Loucy (cell line): ENCODE results near the gene SIGLEC10.

Experiments used
- H2AFZ ChIP-seq: fragments of 200-600 bp; sonication (generic); 2 replicates; pipeline ENCODE4 v1.6.0; 2016; ENCODE audit warnings: antibody characterized with exemption, mild to moderate bottlenecking, low read length, moderate library complexity
- H3F3A ChIP-seq: fragments of 200-600 bp; 2 replicates; pipeline ENCODE4 v1.6.0; 2016; ENCODE audit warnings: antibody characterized with exemption, low read depth, mild to moderate bottlenecking
- H3K27me3 ChIP-seq: fragments of 200-600 bp; sonication (generic); 2 replicates; pipeline ENCODE4 v1.6.1; 2014; ENCODE audit warnings: low read length, mild to moderate bottlenecking; ENCODE audit not compliant: insufficient read depth, poor library complexity, severe bottlenecking
- H3K36me3 ChIP-seq: fragments of 200-600 bp; sonication (generic); 2 replicates; pipeline ENCODE4 v1.6.1; 2016; ENCODE audit warnings: low read length; ENCODE audit not compliant: insufficient read depth
- H3K4me1 ChIP-seq: fragments of 200-600 bp; sonication (generic); 2 replicates; pipeline ENCODE4 v1.5.1; 2014; ENCODE audit warnings: low read length, mild to moderate bottlenecking; ENCODE audit not compliant: insufficient read depth, poor library complexity, severe bottlenecking
- H3K4me2 ChIP-seq: fragments of 200-600 bp; sonication (generic); 2 replicates; pipeline ENCODE4 v1.6.0; 2014; ENCODE audit warnings: antibody characterized with exemption, low read length, low read depth, mild to moderate bottlenecking; ENCODE audit not compliant: poor library complexity, severe bottlenecking
- H3K4me3 ChIP-seq: fragments of 200-600 bp; sonication (generic); 2 replicates; pipeline ENCODE4 v1.5.1; 2014; ENCODE audit warnings: low read length, mild to moderate bottlenecking, mixed read lengths; ENCODE audit not compliant: poor library complexity, severe bottlenecking
- H3K79me2 ChIP-seq: fragments of 200-600 bp; sonication (generic); 2 replicates; pipeline ENCODE4 v1.6.1; 2014; ENCODE audit warnings: low read length; ENCODE audit not compliant: insufficient read depth
- H3K9ac ChIP-seq: fragments of 200-600 bp; sonication (generic); 2 replicates; pipeline ENCODE4 v1.6.0; 2014; ENCODE audit warnings: mild to moderate bottlenecking, low read depth, low read length, moderate library complexity; ENCODE audit not compliant: poor library complexity, severe bottlenecking
- H3K9me2 ChIP-seq: fragments of 200-600 bp; sonication (generic); replicated peaks from 2 replicates; pipeline ENCODE4 v1.6.1; 2016; ENCODE audit warnings: low read depth, low read length, mixed read lengths
- H3K9me3 ChIP-seq: fragments of 200-600 bp; sonication (generic); 2 replicates; pipeline ENCODE4 v1.6.1; 2014; ENCODE audit warnings: mild to moderate bottlenecking, antibody characterized with exemption, low read length, low read depth; ENCODE audit not compliant: insufficient read depth
- H4K20me1 ChIP-seq: fragments of 200-600 bp; sonication (generic); 2 replicates; pipeline ENCODE4 v1.6.0; 2014; ENCODE audit warnings: antibody characterized with exemption, low read length, mild to moderate bottlenecking; ENCODE audit not compliant: insufficient read depth, poor library complexity, severe bottlenecking
- CTCF ChIP-seq: fragments of 200-600 bp; sonication (generic); conservative IDR thresholded peaks from 2 replicates; pipeline ENCODE4 v1.5.1; 2014; ENCODE audit warnings: mild to moderate bottlenecking, antibody characterized with exemption, low read length
- EZH2phosphoT487 ChIP-seq: fragments of 200-600 bp; IDR thresholded peaks from 2 replicates; pipeline ENCODE4 v1.6.1; 2018; ENCODE audit warnings: antibody characterized with exemption, mild to moderate bottlenecking, moderate library complexity, borderline replicate concordance

Gene SIGLEC10

DNA sequence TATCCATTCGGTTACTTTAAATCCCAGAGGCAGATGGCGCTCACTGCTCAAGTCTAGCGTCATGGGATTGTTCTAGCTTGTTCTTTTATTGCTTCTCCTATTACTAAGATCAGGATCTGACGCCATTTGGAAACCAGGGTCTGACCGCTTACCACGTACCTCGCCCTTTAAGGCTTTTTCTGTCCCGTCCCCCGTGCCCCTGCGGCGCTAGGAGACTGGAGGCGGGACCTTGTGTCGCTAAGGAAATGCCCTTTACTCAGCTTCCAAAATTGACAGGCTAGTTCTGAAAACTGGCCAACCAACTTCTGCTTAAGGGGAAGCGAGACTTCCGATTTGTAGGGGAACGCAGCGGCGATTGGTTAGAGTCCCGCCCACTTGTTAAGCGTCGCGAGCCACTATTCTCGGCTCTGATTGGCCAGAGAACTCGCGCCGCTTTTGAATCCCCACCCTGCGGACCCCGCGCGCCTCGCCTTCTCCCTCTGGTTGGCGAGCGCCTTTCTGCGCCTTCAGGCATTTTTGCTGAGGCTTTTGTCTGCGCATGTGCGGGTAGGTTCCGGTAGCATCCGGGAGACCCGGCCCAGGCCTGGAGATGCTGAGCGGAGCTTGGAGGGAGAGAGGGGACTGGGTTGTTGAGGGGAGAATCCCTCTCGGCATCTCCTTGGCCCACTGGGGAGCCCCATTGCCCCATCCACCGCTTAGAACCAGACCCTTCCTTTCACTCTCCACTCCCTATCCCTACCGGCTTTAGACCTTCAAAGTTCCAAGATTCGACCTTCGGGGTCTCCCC lies 23.2 kb downstream of the SIGLEC10 start:
- Histone ChIP-seq H3K9ac (peak overlapping the region; percentile 99), H3K9me3 (no peaks in the 10 kb centered on the region), H3K4me3 (peak overlapping the region; percentile 88), H3K4me2 (peak overlapping the region; percentile 83), H3K4me1 (peaks cover 23% of the 10 kb centered on the region), H3K36me3 (no peaks in the 10 kb centered on the region), H3K27me3 (no peaks in the 10 kb centered on the region), H4K20me1 (no peaks in the 10 kb centered on the region), H3K79me2 (peaks cover 12% of the 10 kb centered on the region), H3F3A (0 out of 2 replicates have a peak, but pooled peaks cover 4% of the 10 kb centered on the region), H2AFZ (peak overlapping the region; percentile 68), H3K9me2 (no peaks in the 10 kb centered on the region)
- TF ChIP-seq CTCF (0 out of 2 replicates have a peak, but pooled peaks have one; percentile 2), EZH2phosphoT487 (no peak)

GRCh38 chr19:51392701-51393100 lies 24.7 kb downstream of the SIGLEC10 start:
- H4K20me1 ChIP-seq = no peaks in the 10 kb centered on the region
- H3K4me1 ChIP-seq = peaks cover 19% of the 10 kb centered on the region
- H3K9me2 ChIP-seq = no peaks in the 10 kb centered on the region
- no peak overlapping the region for H3K4me2 ChIP-seq
- H3K79me2 ChIP-seq = peaks cover 12% of the 10 kb centered on the region
- TF ChIP-seq CTCF (no peak), EZH2phosphoT487 (no peak)
- H3F3A ChIP-seq = 0 out of 2 replicates have a peak, but pooled peaks cover 4% of the 10 kb centered on the region
- H3K4me3 ChIP-seq = no peak overlapping the region
- no peak overlapping the region for H2AFZ ChIP-seq
- no peaks in the 10 kb centered on the region for H3K9me3 ChIP-seq
- no peak overlapping the region for H3K9ac ChIP-seq
- H3K27me3 ChIP-seq = no peaks in the 10 kb centered on the region
- H3K36me3 ChIP-seq = no peaks in the 10 kb centered on the region

GRCh38 chr19:51391073-51391611 lies 26.3 kb downstream of the SIGLEC10 start:
- no peak overlapping the region for H3K4me2 ChIP-seq
- no peak overlapping the region for H3K4me3 ChIP-seq
- no peaks in the 10 kb centered on the region for H3F3A ChIP-seq
- H3K36me3 ChIP-seq = no peaks in the 10 kb centered on the region
- no peak overlapping the region for H3K9ac ChIP-seq
- H4K20me1 ChIP-seq = no peaks in the 10 kb centered on the region
- peaks cover 12% of the 10 kb centered on the region for H3K79me2 ChIP-seq
- peaks cover 15% of the 10 kb centered on the region for H3K4me1 ChIP-seq
- H3K9me2 ChIP-seq = no peaks in the 10 kb centered on the region
- no peak overlapping the region for H2AFZ ChIP-seq
- TF ChIP-seq CTCF (no peak), EZH2phosphoT487 (no peak)
- no peaks in the 10 kb centered on the region for H3K27me3 ChIP-seq
- H3K9me3 ChIP-seq = no peaks in the 10 kb centered on the region
